Activated CD4-positive, alpha-beta T cell treated with anti-CD3 and anti-CD28 coated beads, Interleukin-2, Interleukin-6, amounts not matched to agents 100 ng/mL and 50 ng/mL, durations not matched to agents 16 hours and 8 hours (primary cell): ENCODE results near the gene SERPINB11.
"Not testable (repeated sequence)": the region's sequence is repeated elsewhere in the genome, so short reads cannot be mapped to it uniquely, and the experiment has no call there.

Experiments used
- DNase-seq: peaks from one replicate; pipeline ENCODE4 v3.0.0-alpha.2; 2020

The SERPINB11 gene

GRCh38 chr18:63731215-63731614 is 28.5 kb downstream of the SERPINB11 start:
- no peak for DNase-seq

- DNase-seq, result no peak
Observed at GRCh38 chr18:63736876-63737275, 34.1 kb downstream of the SERPINB11 start.

GRCh38 chr18:63741769-63742168 is 39.0 kb downstream of the SERPINB11 start:
- DNase-seq, result no peak

GRCh38 chr18:63747006-63747405 is 44.2 kb downstream of the SERPINB11 start:
- DNase-seq, result no peak

- no peak for DNase-seq
Observed at GRCh38 chr18:63749489-63749888, 46.7 kb downstream of the SERPINB11 start.

- DNase-seq, result no peak
Observed at GRCh38 chr18:63752636-63753035, 49.9 kb downstream of the SERPINB11 start.

GRCh38 chr18:63753676-63754075 is 50.9 kb downstream of the SERPINB11 start:
- no peak for DNase-seq

- DNase-seq, result no peak
Observed at GRCh38 chr18:63757541-63757940, 54.8 kb downstream of the SERPINB11 start.

- no peak for DNase-seq
Observed at GRCh38 chr18:63758615-63759240, 56.0 kb downstream of the SERPINB11 start.

- DNase-seq, result not testable (repeated sequence)
Observed at GRCh38 chr18:63759786-63760185, 57.0 kb downstream of the SERPINB11 start.

- no peak for DNase-seq
Observed at GRCh38 chr18:63762518-63762917, 59.8 kb downstream of the SERPINB11 start.

- no peak for DNase-seq
Observed at GRCh38 chr18:63763831-63764600, 61.3 kb downstream of the SERPINB11 start.

- DNase-seq, result no peak
Observed at GRCh38 chr18:63765837-63766236, 63.1 kb downstream of the SERPINB11 start.
